ENCODE results near the gene ZFP1. TPM values are rescaled to one million over a fixed set of nuclear protein-coding genes. Genes with fewer than 3 reads are reported as not detected.

Gene ZFP1
- total RNA-seq, 1 experiment from 2014 or later = 9.7 TPM

DNA sequence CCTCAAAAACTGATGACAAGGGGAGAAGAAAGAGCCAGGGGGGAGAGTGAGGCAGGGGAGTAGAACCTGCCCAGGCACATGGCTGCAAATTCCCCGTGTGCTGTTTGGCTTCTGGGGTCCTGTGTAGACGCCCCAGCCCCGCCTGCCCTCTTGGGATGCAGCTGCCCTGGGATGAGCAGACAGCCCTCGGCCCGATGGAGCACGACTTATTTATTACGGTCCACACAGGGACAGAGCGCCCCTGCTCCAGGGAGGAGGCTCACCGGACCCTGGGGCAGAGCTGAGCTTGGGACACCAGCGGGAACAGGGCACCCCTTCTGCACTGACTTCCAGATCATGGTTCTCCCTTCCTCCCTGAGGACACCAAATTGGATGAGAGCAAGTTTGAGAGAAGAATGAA is 40.8 kb upstream of the ZFP1 start:
- H3K4me3 Mint-ChIP-seq = no peak overlapping the region
- no peaks in the 10 kb centered on the region for H3K27me3 Mint-ChIP-seq (ENCODE audit: low read depth)
- CTCF ChIA-PET = interaction anchor here (5.7 kb wide), 1 partner anchor 8 kb away, joined by 135 read pairs; no protein-coding TSS in a partner anchor
- no peak overlapping the region for H3K27ac Mint-ChIP-seq
- peaks cover 42% of the 10 kb centered on the region for H3K4me1 Mint-ChIP-seq
- TF ChIP-seq ESRRA (CRISPR knock-in tag; IDR thresholded peaks at IDR 0.05; ENCODE audit: borderline replicate concordance) (no peak), PRRX2 (CRISPR knock-in tag; IDR thresholded peaks at IDR 0.05) (no peak), RELA (CRISPR knock-in tag; IDR thresholded peaks at IDR 0.05; ENCODE audit: borderline replicate concordance) (no peak), STAT6 (CRISPR knock-in tag; conservative IDR thresholded peaks at IDR 0.05; ENCODE audit: low read depth) (no peak), GTF2I (CRISPR knock-in tag; conservative IDR thresholded peaks at IDR 0.05) (no peak), TP53 (CRISPR knock-in tag; IDR thresholded peaks at IDR 0.05) (no peak), ZNF263 (CRISPR knock-in tag; IDR thresholded peaks at IDR 0.05; ENCODE audit: low read depth) (no peak), SMAD3 (CRISPR knock-in tag; IDR thresholded peaks at IDR 0.05; ENCODE audit: borderline replicate concordance) (no peak), RORB (CRISPR knock-in tag; IDR thresholded peaks at IDR 0.05) (no peak), TCF7 (CRISPR knock-in tag; IDR thresholded peaks at IDR 0.05; ENCODE audit: low read depth) (no peak), CTCF (IDR thresholded peaks at IDR 0.05) (no peak), MXD4 (CRISPR knock-in tag; IDR thresholded peaks at IDR 0.05; ENCODE audit: borderline replicate concordance) (no peak), IRF1 (CRISPR knock-in tag; IDR thresholded peaks at IDR 0.05) (no peak), ZNF416 (CRISPR knock-in tag; IDR thresholded peaks at IDR 0.05) (no peak)
- TF ChIP-seq, protein P1, sequence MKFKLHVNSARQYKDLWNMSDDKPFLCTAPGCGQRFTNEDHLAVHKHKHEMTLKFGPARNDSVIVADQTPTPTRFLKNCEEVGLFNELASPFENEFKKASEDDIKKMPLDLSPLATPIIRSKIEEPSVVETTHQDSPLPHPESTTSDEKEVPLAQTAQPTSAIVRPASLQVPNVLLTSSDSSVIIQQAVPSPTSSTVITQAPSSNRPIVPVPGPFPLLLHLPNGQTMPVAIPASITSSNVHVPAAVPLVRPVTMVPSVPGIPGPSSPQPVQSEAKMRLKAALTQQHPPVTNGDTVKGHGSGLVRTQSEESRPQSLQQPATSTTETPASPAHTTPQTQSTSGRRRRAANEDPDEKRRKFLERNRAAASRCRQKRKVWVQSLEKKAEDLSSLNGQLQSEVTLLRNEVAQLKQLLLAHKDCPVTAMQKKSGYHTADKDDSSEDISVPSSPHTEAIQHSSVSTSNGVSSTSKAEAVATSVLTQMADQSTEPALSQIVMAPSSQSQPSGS (CRISPR knock-in tag; IDR thresholded peaks at IDR 0.05; ENCODE audit: borderline replicate concordance, low read depth) = no peak
- TF ChIP-seq, protein P2, sequence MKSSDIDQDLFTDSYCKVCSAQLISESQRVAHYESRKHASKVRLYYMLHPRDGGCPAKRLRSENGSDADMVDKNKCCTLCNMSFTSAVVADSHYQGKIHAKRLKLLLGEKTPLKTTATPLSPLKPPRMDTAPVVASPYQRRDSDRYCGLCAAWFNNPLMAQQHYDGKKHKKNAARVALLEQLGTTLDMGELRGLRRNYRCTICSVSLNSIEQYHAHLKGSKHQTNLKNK (CRISPR knock-in tag; IDR thresholded peaks at IDR 0.05) = no peak
- peaks cover 9% of the 10 kb centered on the region for H3K36me3 Mint-ChIP-seq
- POLR2A ChIA-PET = no interaction called here
- ATAC-seq = no peak
- no peak for DNase-seq (ENCODE audit: low spot score)
- H3K9me3 Mint-ChIP-seq = peaks cover 6% of the 10 kb centered on the region

DNA sequence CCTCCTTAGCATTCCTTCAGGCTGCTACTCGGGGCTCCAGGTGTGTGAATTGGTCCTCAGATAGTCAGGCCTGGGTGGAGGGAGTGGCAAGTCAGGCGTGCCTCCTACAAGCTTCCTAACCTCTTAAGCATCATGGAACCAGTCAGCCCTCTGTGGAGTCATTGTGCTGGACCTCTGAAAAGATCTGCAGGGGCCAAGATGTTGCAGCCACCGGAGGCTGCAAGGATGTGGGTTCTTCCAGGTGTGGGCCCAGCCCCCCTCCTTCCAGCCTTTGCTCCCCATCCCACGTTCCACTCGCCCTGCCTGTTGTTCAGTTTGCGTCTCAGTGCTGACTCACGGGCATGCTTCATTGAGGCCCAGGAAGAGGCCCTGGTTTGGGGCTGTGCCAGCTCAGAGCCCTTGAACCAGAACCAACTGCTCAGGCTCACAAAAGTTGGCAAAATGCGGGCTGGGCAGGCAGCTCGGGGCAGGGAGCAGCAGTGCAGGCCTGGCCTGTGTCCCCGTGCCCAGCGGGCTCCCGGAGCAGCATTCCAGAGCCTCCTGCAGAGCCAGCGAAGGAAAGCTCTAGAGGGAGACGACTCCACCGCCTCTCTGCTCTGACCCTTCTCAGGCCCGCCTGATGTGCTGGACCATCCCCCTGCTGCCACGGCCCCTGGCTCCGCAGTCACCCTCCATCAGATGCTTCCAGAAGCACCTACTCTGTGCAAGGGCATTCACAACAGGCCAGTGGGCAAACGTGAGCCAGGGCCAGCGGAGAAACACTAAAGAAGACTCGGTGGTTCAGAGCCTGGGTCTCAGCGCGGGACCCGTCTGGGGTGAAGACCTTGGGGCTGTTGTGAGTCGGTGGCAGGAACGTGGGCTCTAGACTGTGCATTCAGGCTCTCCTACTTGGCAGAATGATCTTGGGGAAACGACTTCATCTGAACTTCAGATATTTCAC is 39.3 kb upstream of the ZFP1 start:
- DNase-seq (ENCODE audit: low spot score) (no peak), ATAC-seq (no peak)
- POLR2A ChIA-PET = no interaction called here
- H3K27me3 Mint-ChIP-seq (ENCODE audit: low read depth) = no peaks in the 10 kb centered on the region
- H3K4me1 Mint-ChIP-seq = peaks cover 54% of the 10 kb centered on the region
- peaks cover 8% of the 10 kb centered on the region for H3K36me3 Mint-ChIP-seq
- H3K9me3 Mint-ChIP-seq = peaks cover 4% of the 10 kb centered on the region
- TF ChIP-seq CTCF (IDR thresholded peaks at IDR 0.05) = no peak
- TF ChIP-seq, protein P2 (CRISPR knock-in tag; IDR thresholded peaks at IDR 0.05) = no peak
- no peak overlapping the region for H3K4me3 Mint-ChIP-seq
- peak overlapping the region; percentile 82; the same call in 1 of the 2 replicates for H3K27ac Mint-ChIP-seq
- CTCF ChIA-PET = interaction anchor here (0.7 to 5.7 kb wide), 7 partner anchors 10 to 141 kb away, joined by 3 to 158 read pairs (median 6); partner anchors contain the start of genes WDR59 and ZNRF1
